WTC11 (cell line): Measurements from ENCODE around the gene RECQL5. TPM values are rescaled to one million over a fixed set of nuclear protein-coding genes. Genes with fewer than 3 reads are reported as not detected.

Source experiments
- ATAC-seq: fragments of 200-7000 bp; cut with Tn5 transposase; 2 replicates; pipeline ENCODE4 v1.10.0; 2021; ENCODE audit warnings: mild to moderate bottlenecking, moderate library complexity
- CTCF ChIA-PET: fragments of 300-600 bp; sonication (Branson Sonifier 250); formaldehyde crosslinking; loops from one replicate; lab custom pipeline; 2021; ENCODE audit warnings: antibody characterized with exemption; lab: Charles Lee
- POLR2A ChIA-PET: fragments of 350-600 bp; sonication (Branson Sonifier 250); formaldehyde crosslinking; loops from one replicate; lab custom pipeline; 2021; ENCODE audit warnings: antibody characterized with exemption; lab: Charles Lee
- DNase-seq: peaks from one replicate; pipeline ENCODE4 v3.0.0; 2021; ENCODE audit warnings: low spot score
- H3K27ac Mint-ChIP-seq: 2 replicates; pipeline ENCODE4 v1.8.0; 2021; ENCODE audit warnings: mixed read lengths
- H3K27me3 Mint-ChIP-seq: 2 replicates; pipeline ENCODE4 v1.8.0; 2021; ENCODE audit warnings: low read depth, mild to moderate bottlenecking, moderate library complexity, mixed read lengths
- H3K36me3 Mint-ChIP-seq: 2 replicates; pipeline ENCODE4 v1.8.0; 2021; ENCODE audit warnings: mixed read lengths
- H3K4me1 Mint-ChIP-seq: 2 replicates; pipeline ENCODE4 v1.8.0; 2022; ENCODE audit warnings: mixed read lengths
- H3K4me3 Mint-ChIP-seq: 2 replicates; pipeline ENCODE4 v1.8.0; 2021; ENCODE audit warnings: mild to moderate bottlenecking, moderate library complexity, mixed read lengths
- H3K9me3 Mint-ChIP-seq: 2 replicates; pipeline ENCODE4 v1.8.0; 2021; ENCODE audit warnings: mixed read lengths
- ESRRA ChIP-seq: sonication (generic); formaldehyde crosslinking; IDR thresholded peaks from 2 replicates; pipeline ENCODE4 v1.8.1; 2022; ENCODE audit warnings: mild to moderate bottlenecking, missing genetic modification reagents, borderline replicate concordance
- ETV6 ChIP-seq: sonication (generic); formaldehyde crosslinking; IDR thresholded peaks from 2 replicates; pipeline ENCODE4 v1.8.1; 2022; ENCODE audit warnings: mild to moderate bottlenecking, missing genetic modification reagents
- FOXK1 ChIP-seq: sonication (generic); formaldehyde crosslinking; IDR thresholded peaks from 2 replicates; pipeline ENCODE4 v1.8.0; 2022; ENCODE audit warnings: mild to moderate bottlenecking, moderate library complexity, missing genetic modification reagents
- GTF2I ChIP-seq: fragments of 250-450 bp; sonication (Bioruptor Pico); conservative IDR thresholded peaks from 2 replicates; pipeline ENCODE4 v1.4.0; 2021; ENCODE audit warnings: mild to moderate bottlenecking
- IRF2 ChIP-seq: sonication (generic); formaldehyde crosslinking; IDR thresholded peaks from 2 replicates; pipeline ENCODE4 v1.8.0; 2022; ENCODE audit warnings: low read depth, missing genetic modification reagents, borderline replicate concordance
- NFATC4 ChIP-seq: fragments of 250-450 bp; sonication (Bioruptor Pico); IDR thresholded peaks from 2 replicates; pipeline ENCODE4 v1.9.0; 2021; ENCODE audit warnings: mild to moderate bottlenecking
- NFYB ChIP-seq: sonication (generic); formaldehyde crosslinking; conservative IDR thresholded peaks from 2 replicates; pipeline ENCODE4 v1.8.0; 2022; ENCODE audit warnings: low read depth, missing genetic modification reagents
- NR1H2 ChIP-seq: sonication (generic); formaldehyde crosslinking; IDR thresholded peaks from 2 replicates; pipeline ENCODE4 v1.9.0; 2021; ENCODE audit warnings: mild to moderate bottlenecking, moderate library complexity, missing genetic modification reagents
- NR3C1 ChIP-seq: sonication (generic); formaldehyde crosslinking; conservative IDR thresholded peaks from 2 replicates; pipeline ENCODE4 v1.8.1; 2023; ENCODE audit warnings: low read depth, mild to moderate bottlenecking, missing genetic modification reagents
- PRRX2 ChIP-seq: fragments of 250-450 bp; sonication (Bioruptor Pico); IDR thresholded peaks from 2 replicates; pipeline ENCODE4 v1.8.0; 2021; ENCODE audit warnings: mild to moderate bottlenecking
- SMAD3 ChIP-seq: sonication (generic); formaldehyde crosslinking; IDR thresholded peaks from 2 replicates; pipeline ENCODE4 v1.8.0; 2022; ENCODE audit warnings: missing genetic modification reagents, mild to moderate bottlenecking, borderline replicate concordance
- SP1 ChIP-seq: sonication (generic); formaldehyde crosslinking; conservative IDR thresholded peaks from 2 replicates; pipeline ENCODE4 v1.8.1; 2022; ENCODE audit warnings: missing genetic modification reagents
- TEAD1 ChIP-seq: sonication (generic); formaldehyde crosslinking; IDR thresholded peaks from 2 replicates; pipeline ENCODE4 v1.8.0; 2022; ENCODE audit warnings: mild to moderate bottlenecking, missing genetic modification reagents
- ZNF121 ChIP-seq: sonication (generic); formaldehyde crosslinking; IDR thresholded peaks from 2 replicates; pipeline ENCODE4 v1.8.0; 2023; ENCODE audit warnings: missing genetic modification reagents
- ZNF138 ChIP-seq: sonication (generic); formaldehyde crosslinking; conservative IDR thresholded peaks from 2 replicates; pipeline ENCODE4 v1.8.1; 2022; ENCODE audit warnings: mild to moderate bottlenecking, moderate library complexity, missing genetic modification reagents
- ZNF396 ChIP-seq: fragments of 250-450 bp; sonication (Bioruptor Pico); IDR thresholded peaks from 2 replicates; pipeline ENCODE4 v1.8.0; 2021; ENCODE audit warnings: mild to moderate bottlenecking, moderate library complexity, borderline replicate concordance
- ZNF416 ChIP-seq: fragments of 250-450 bp; sonication (Bioruptor Pico); IDR thresholded peaks from 2 replicates; pipeline ENCODE4 v1.9.0; 2021; ENCODE audit warnings: mild to moderate bottlenecking, inconsistent platforms
- ZNF671 ChIP-seq: fragments of 250-450 bp; sonication (Bioruptor Pico); IDR thresholded peaks from 2 replicates; pipeline ENCODE4 v1.8.0; 2021; ENCODE audit warnings: mild to moderate bottlenecking
- total RNA-seq: library from RNA; stranded (reverse); gene quantifications from 3 replicates; pipeline ENCODE4 v1.2.3, GENCODE V29; 2021
- TF ChIP-seq, protein P1 (sequence below): sonication (generic); formaldehyde crosslinking; IDR thresholded peaks from 2 replicates; pipeline ENCODE4 v1.8.1; 2023; ENCODE audit warnings: mild to moderate bottlenecking, moderate library complexity, missing genetic modification reagents
- TF ChIP-seq, protein P2 (sequence below): sonication (generic); formaldehyde crosslinking; IDR thresholded peaks from 2 replicates; pipeline ENCODE4 v1.8.1; 2022; ENCODE audit warnings: mild to moderate bottlenecking, missing genetic modification reagents, moderate library complexity, borderline replicate concordance
- TF ChIP-seq, protein P3 (sequence below): sonication (generic); formaldehyde crosslinking; IDR thresholded peaks from 2 replicates; pipeline ENCODE4 v1.8.1; 2022; ENCODE audit warnings: mild to moderate bottlenecking, moderate library complexity, missing genetic modification reagents
- TF ChIP-seq, protein P4 (sequence below): sonication (generic); formaldehyde crosslinking; IDR thresholded peaks from 2 replicates; pipeline ENCODE4 v1.8.0; 2022; ENCODE audit warnings: mild to moderate bottlenecking, missing genetic modification reagents

Gene RECQL5
- total RNA-seq, 1 experiment from 2014 or later = 51.0 TPM

DNA sequence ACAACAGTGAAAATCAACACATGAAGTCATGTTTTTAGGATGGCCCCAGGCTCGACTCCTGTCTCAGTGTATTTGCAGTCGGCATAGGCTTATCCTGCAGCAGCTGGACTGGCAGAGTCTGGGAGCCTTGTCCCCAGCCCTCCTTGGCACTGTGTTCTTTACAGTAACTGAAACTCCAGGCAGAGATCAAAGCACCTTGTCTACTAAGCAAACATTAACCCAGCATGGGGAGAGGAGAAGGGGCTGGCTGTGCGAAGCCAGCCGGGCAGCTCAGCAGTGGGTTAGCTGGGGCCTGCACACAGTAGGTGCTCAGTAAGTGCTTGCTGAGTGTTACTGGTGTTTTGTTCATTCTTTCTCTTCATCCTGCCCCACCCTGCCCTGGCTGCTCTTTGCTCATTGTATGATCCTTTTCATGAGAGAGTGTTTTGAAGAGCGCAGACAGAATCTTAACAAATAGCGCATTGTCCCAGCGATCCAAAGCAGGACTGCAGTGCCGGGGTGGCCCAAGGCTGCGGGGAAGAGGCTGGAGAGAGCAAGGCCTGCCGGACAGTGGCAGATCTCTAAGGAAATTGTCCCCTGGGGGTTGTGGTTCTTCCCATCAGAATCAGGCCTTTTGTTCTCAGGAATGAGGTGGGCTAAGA lies 30.8 kb upstream of the RECQL5 start:
- H3K4me1 Mint-ChIP-seq = peaks cover 13% of the 10 kb centered on the region
- no peaks in the 10 kb centered on the region for H3K9me3 Mint-ChIP-seq

DNA sequence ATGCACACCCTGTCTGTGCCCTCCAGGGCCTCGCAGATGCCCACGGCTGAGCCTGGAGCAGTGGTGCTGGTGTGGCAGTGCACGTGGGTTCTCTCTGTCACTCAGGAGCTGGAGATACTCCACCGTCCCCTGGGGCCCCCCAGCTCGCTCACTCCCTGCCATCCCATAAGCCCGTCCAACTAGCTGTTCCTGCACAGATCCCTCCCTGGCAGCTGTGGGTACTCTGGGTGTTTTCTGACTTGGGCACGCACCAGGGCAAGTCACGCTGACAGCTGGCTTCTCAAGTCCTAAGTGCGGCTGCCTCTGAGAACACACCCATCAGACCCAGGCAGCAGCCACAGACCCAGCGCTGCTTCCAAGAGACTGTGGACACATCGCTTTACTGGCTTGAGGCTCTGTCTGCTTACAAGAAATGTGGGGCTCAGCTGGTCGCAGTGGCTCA lies 28.9 kb upstream of the RECQL5 start:
- no peak for ATAC-seq
- Mint-ChIP-seq H3K27ac (no peak overlapping the region), H3K4me1 (peaks cover 16% of the 10 kb centered on the region), H3K9me3 (no peaks in the 10 kb centered on the region), H3K27me3 (no peaks in the 10 kb centered on the region; the same call in 1 of the 2 replicates), H3K36me3 (peaks cover 29% of the 10 kb centered on the region), H3K4me3 (no peak overlapping the region)
- POLR2A ChIA-PET = interaction anchor here (0.6 kb wide), 1 partner anchor 8 kb away, joined by 5 read pairs; no protein-coding TSS in a partner anchor
- CTCF ChIA-PET = interaction anchor here (0.7 to 1.0 kb wide), 2 partner anchors 67 to 141 kb away, joined by 3 read pairs; no protein-coding TSS in a partner anchor
- DNase-seq = no peak
- TF ChIP-seq ESRRA (CRISPR knock-in tag) = no peak
- no peak for TF ChIP-seq NFYB (CRISPR knock-in tag)
- TF ChIP-seq, protein P1, sequence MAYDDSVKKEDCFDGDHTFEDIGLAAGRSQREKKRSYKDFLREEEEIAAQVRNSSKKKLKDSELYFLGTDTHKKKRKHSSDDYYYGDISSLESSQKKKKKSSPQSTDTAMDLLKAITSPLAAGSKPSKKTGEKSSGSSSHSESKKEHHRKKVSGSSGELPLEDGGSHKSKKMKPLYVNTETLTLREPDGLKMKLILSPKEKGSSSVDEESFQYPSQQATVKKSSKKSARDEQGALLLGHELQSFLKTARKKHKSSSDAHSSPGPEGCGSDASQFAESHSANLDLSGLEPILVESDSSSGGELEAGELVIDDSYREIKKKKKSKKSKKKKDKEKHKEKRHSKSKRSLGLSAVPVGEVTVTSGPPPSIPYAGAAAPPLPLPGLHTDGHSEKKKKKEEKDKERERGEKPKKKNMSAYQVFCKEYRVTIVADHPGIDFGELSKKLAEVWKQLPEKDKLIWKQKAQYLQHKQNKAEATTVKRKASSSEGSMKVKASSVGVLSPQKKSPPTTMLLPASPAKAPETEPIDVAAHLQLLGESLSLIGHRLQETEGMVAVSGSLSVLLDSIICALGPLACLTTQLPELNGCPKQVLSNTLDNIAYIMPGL (CRISPR knock-in tag) = no peak
- no peak for TF ChIP-seq SMAD3 (CRISPR knock-in tag)
- TF ChIP-seq ZNF396 (CRISPR knock-in tag) = no peak

More for the DNA sequence above, 30.8 kb upstream of the RECQL5 start:
- ATAC-seq (no peak), DNase-seq (no peak)
- Mint-ChIP-seq H3K27me3 (no peaks in the 10 kb centered on the region; the same call in 1 of the 2 replicates), H3K27ac (peak overlapping the region; percentile 12; the same call in 1 of the 2 replicates), H3K36me3 (peaks cover 48% of the 10 kb centered on the region), H3K4me3 (no peak overlapping the region)
- CTCF ChIA-PET = interaction anchor here (0.6 to 1.4 kb wide), 3 partner anchors 23 to 56 kb away, joined by 3 to 5 read pairs (median 4); partner anchors contain the start of gene ITGB4
- POLR2A ChIA-PET = interaction anchor here (0.5 kb wide), 1 partner anchor 17 kb away, joined by 3 read pairs; no protein-coding TSS in a partner anchor
- TF ChIP-seq SP1 (CRISPR knock-in tag) (no peak), ZNF138 (no peak), PRRX2 (CRISPR knock-in tag) (no peak), TEAD1 (CRISPR knock-in tag) (no peak), ZNF671 (CRISPR knock-in tag) (no peak), ETV6 (CRISPR knock-in tag) (no peak), FOXK1 (no peak), IRF2 (CRISPR knock-in tag) (no peak), GTF2I (CRISPR knock-in tag) (no peak), NR1H2 (CRISPR knock-in tag) (no peak), ZNF416 (CRISPR knock-in tag) (no peak), NR3C1 (no peak), ZNF121 (CRISPR knock-in tag) (no peak), NFATC4 (no peak), ESRRA (CRISPR knock-in tag) (no peak)
- TF ChIP-seq, protein P2, sequence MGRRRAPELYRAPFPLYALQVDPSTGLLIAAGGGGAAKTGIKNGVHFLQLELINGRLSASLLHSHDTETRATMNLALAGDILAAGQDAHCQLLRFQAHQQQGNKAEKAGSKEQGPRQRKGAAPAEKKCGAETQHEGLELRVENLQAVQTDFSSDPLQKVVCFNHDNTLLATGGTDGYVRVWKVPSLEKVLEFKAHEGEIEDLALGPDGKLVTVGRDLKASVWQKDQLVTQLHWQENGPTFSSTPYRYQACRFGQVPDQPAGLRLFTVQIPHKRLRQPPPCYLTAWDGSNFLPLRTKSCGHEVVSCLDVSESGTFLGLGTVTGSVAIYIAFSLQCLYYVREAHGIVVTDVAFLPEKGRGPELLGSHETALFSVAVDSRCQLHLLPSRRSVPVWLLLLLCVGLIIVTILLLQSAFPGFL (CRISPR knock-in tag) = no peak
- TF ChIP-seq, protein P3, sequence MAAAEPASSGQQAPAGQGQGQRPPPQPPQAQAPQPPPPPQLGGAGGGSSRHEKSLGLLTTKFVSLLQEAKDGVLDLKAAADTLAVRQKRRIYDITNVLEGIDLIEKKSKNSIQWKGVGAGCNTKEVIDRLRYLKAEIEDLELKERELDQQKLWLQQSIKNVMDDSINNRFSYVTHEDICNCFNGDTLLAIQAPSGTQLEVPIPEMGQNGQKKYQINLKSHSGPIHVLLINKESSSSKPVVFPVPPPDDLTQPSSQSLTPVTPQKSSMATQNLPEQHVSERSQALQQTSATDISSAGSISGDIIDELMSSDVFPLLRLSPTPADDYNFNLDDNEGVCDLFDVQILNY (CRISPR knock-in tag) = no peak
- TF ChIP-seq, protein P4, sequence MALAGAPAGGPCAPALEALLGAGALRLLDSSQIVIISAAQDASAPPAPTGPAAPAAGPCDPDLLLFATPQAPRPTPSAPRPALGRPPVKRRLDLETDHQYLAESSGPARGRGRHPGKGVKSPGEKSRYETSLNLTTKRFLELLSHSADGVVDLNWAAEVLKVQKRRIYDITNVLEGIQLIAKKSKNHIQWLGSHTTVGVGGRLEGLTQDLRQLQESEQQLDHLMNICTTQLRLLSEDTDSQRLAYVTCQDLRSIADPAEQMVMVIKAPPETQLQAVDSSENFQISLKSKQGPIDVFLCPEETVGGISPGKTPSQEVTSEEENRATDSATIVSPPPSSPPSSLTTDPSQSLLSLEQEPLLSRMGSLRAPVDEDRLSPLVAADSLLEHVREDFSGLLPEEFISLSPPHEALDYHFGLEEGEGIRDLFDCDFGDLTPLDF (CRISPR knock-in tag) = no peak
